Adipose tissue (tissue), 3 donors: ENCODE data around the gene AGBL4. TPM values are rescaled to one million over a fixed set of nuclear protein-coding genes. Genes with fewer than 3 reads are reported as not detected.

Source experiments
- H3K27ac ChIP-seq: one replicate; pipeline ENCODE4 v1.5.1; 2013; ENCODE audit warnings: low read depth, low read length
- WGBS, 3 donors: extraction: QIAGEN DNeasy Blood & Tissue Kit; methylation state at CpG; one replicate each; pipeline ENCODE4 v1.1.7; 2013; 5-methylcytosine and 5-hydroxymethylcytosine counted together
- polyA plus RNA-seq, 3 donors: library from polyadenylated mRNA; stranded (reverse); fragments of 200-250 nt; gene quantifications; one replicate each; pipeline ENCODE4 v1.2.3, GENCODE V29; 2013
- donor health status: healthy with polysubstance abuse.
- donor health status: Bipolar disorder and iron deficiency.
- donor health status: healthy.

Gene AGBL4
- polyA plus RNA-seq, 3 donors: 0.06 to 0.51 TPM; not detected in 1

- H3K27ac ChIP-seq: no peak overlapping the region
- 67 to 72% (median 71%) methylated on average over 7 of the region's 7 CpGs for WGBS, 3 donors
These were observed 496.0 kb downstream of the AGBL4 start for GRCh38 chr1:49527606-49528305.

- WGBS, 3 donors: 81 to 88% (median 83%) methylated on average over 1 of the region's 1 CpG
- no peak overlapping the region for H3K27ac ChIP-seq
These were observed 497.1 kb downstream of the AGBL4 start for GRCh38 chr1:49526672-49527071.

- no peak overlapping the region for H3K27ac ChIP-seq
- WGBS, 3 donors: 95 to 97% (median 95%) methylated on average over 1 of the region's 1 CpG
These were observed 500.0 kb downstream of the AGBL4 start for GRCh38 chr1:49523764-49524163.

GRCh38 chr1:49466961-49467360 is 556.8 kb downstream of the AGBL4 start:
- H3K27ac ChIP-seq: no peak overlapping the region
- WGBS, 3 donors: 46 to 55% (median 48%) methylated on average over 1 of the region's 1 CpG

GRCh38 chr1:49465486-49466185 is 558.1 kb downstream of the AGBL4 start:
- 50 to 57% (median 54%) methylated on average over 4 of the region's 4 CpGs for WGBS, 3 donors
- H3K27ac ChIP-seq: no peak overlapping the region

GRCh38 chr1:49448200-49448599 is 575.6 kb downstream of the AGBL4 start:
- H3K27ac ChIP-seq: no peak overlapping the region
- 45 to 64% (median 60%) methylated on average over 2 of the region's 2 CpGs for WGBS, 3 donors

GRCh38 chr1:49436865-49437264 is 586.9 kb downstream of the AGBL4 start:
- WGBS, 3 donors: 36 to 49% (median 47%) methylated on average over 2 of the region's 2 CpGs
- H3K27ac ChIP-seq: no peak overlapping the region

- H3K27ac ChIP-seq: no peak overlapping the region
These were observed 588.5 kb downstream of the AGBL4 start for GRCh38 chr1:49435291-49435690.

GRCh38 chr1:49424782-49425181 is 599.0 kb downstream of the AGBL4 start:
- 72 to 79% (median 76%) methylated on average over 3 of the region's 3 CpGs for WGBS, 3 donors
- no peak overlapping the region for H3K27ac ChIP-seq

- WGBS, 3 donors: 91 to 96% (median 92%) methylated on average over 1 of the region's 1 CpG
These were observed 607.0 kb downstream of the AGBL4 start for GRCh38 chr1:49416758-49417157.

GRCh38 chr1:49408346-49408745 is 615.4 kb downstream of the AGBL4 start:
- WGBS, 3 donors: 73 to 93% (median 86%) methylated on average over 2 of the region's 2 CpGs
- H3K27ac ChIP-seq: no peak overlapping the region

More at GRCh38 chr1:49416758-49417157, 607.0 kb downstream of the AGBL4 start:
- H3K27ac ChIP-seq: no peak overlapping the region

GRCh38 chr1:49397086-49397485 is 626.7 kb downstream of the AGBL4 start:
- no peak overlapping the region for H3K27ac ChIP-seq

GRCh38 chr1:49394200-49394599 is 629.6 kb downstream of the AGBL4 start:
- WGBS, 3 donors: 62 to 80% (median 74%) methylated on average over 2 of the region's 2 CpGs

GRCh38 chr1:49389699-49390098 is 634.1 kb downstream of the AGBL4 start:
- H3K27ac ChIP-seq: no peak overlapping the region

More at GRCh38 chr1:49394200-49394599, 629.6 kb downstream of the AGBL4 start:
- no peak overlapping the region for H3K27ac ChIP-seq

GRCh38 chr1:49364676-49365075 is 659.1 kb downstream of the AGBL4 start:
- 75 to 91% (median 88%) methylated on average over 7 of the region's 7 CpGs for WGBS, 3 donors
- H3K27ac ChIP-seq: no peak overlapping the region

- WGBS, 3 donors: 39 to 67% (median 51%) methylated on average over 1 of the region's 1 CpG
- H3K27ac ChIP-seq: no peak overlapping the region
These were observed 660.1 kb downstream of the AGBL4 start for GRCh38 chr1:49363628-49364027.

- H3K27ac ChIP-seq: no peak overlapping the region
- WGBS, 3 donors: 35 to 62% (median 61%) methylated on average over 1 of the region's 1 CpG
These were observed 665.7 kb downstream of the AGBL4 start for GRCh38 chr1:49358036-49358435.

GRCh38 chr1:49356594-49356993 is 667.2 kb downstream of the AGBL4 start:
- no peak overlapping the region for H3K27ac ChIP-seq

GRCh38 chr1:49351768-49352167 is 672.0 kb downstream of the AGBL4 start:
- 59 to 72% (median 68%) methylated on average over 2 of the region's 2 CpGs for WGBS, 3 donors

GRCh38 chr1:49346767-49347349 is 676.9 kb downstream of the AGBL4 start:
- WGBS, 3 donors: 68 to 73% (median 73%) methylated on average over 2 of the region's 2 CpGs
- no peak overlapping the region for H3K27ac ChIP-seq

More at GRCh38 chr1:49351768-49352167, 672.0 kb downstream of the AGBL4 start:
- no peak overlapping the region for H3K27ac ChIP-seq
